Spinal cord (tissue), 10 donors: ENCODE results near the gene MET. TPM values are rescaled to one million over a fixed set of nuclear protein-coding genes. Genes with fewer than 3 reads are reported as not detected.
"Not testable (repeated sequence)": the region's sequence is repeated elsewhere in the genome, so short reads cannot be mapped to it uniquely, and the experiment has no call there.

ENCODE experiments used
- DNase-seq, 6 donors: peaks; one replicate each; pipeline versions ENCODE4 v3.0.0 to v3.0.0-alpha.2; 2013 to 2015; ENCODE audit warnings: low spot score in 6 of 6, low read depth in 4 of 6
- H3K27ac ChIP-seq: one replicate; pipeline ENCODE4 v1.5.1; 2013; ENCODE audit warnings: low read depth, low read length, control low read depth
- H3K27me3 ChIP-seq: one replicate; pipeline ENCODE4 v1.6.1; 2013; ENCODE audit warnings: low read length; ENCODE audit not compliant: control insufficient read depth, insufficient read depth
- H3K36me3 ChIP-seq: one replicate; pipeline ENCODE4 v1.6.1; 2013; ENCODE audit warnings: low read length; ENCODE audit not compliant: control insufficient read depth, insufficient read depth
- H3K4me1 ChIP-seq: one replicate; pipeline ENCODE4 v1.6.1; 2013; ENCODE audit warnings: low read length; ENCODE audit not compliant: control insufficient read depth, insufficient read depth
- H3K4me3 ChIP-seq: one replicate; pipeline ENCODE4 v1.5.1; 2013; ENCODE audit warnings: low read depth, low read length, control low read depth
- H3K9me3 ChIP-seq: one replicate; pipeline ENCODE4 v1.6.1; 2013; ENCODE audit warnings: low read length; ENCODE audit not compliant: control insufficient read depth, insufficient read depth
- WGBS: methylation state at CpG from one replicate; pipeline ENCODE4 v1.1.5; 2013; ENCODE audit warnings: missing lambda C conversion rate; ENCODE audit not compliant: insufficient coverage; 5-methylcytosine and 5-hydroxymethylcytosine counted together
- polyA plus RNA-seq, 2 donors: library from polyadenylated mRNA; unstranded; fragments of 120-200 nt; gene quantifications; one replicate each; pipeline ENCODE4 v1.2.1, GENCODE V29; 2013; ENCODE audit not compliant: insufficient read length in 2 of 2
- total RNA-seq, 2 donors: library from RNA; depleted of rRNA in 1 of 2; stranded (reverse); fragments of 120-200 nt in 1 of 2; fragments of >200 nt in 1 of 2; gene quantifications; one replicate each; pipeline versions ENCODE4 v1.2.3 to v1.2.4, GENCODE V29; 2013 to 2014
- donor health status: healthy.

MET gene
- total and polyA plus RNA-seq, 4 donors, result 2.4 to 27.8 (median 10.0) TPM

GRCh38 chr7:116821647-116822046 is 149.7 kb downstream of the MET start:
- H3K27ac ChIP-seq, H3K36me3 ChIP-seq, H3K4me3 ChIP-seq, H3K9me3 ChIP-seq, H3K27me3 ChIP-seq, H3K4me1 ChIP-seq, DNase-seq: not testable (repeated sequence)
- WGBS, result no CpG with 5 or more reads among the region's 4 CpGs

DNA sequence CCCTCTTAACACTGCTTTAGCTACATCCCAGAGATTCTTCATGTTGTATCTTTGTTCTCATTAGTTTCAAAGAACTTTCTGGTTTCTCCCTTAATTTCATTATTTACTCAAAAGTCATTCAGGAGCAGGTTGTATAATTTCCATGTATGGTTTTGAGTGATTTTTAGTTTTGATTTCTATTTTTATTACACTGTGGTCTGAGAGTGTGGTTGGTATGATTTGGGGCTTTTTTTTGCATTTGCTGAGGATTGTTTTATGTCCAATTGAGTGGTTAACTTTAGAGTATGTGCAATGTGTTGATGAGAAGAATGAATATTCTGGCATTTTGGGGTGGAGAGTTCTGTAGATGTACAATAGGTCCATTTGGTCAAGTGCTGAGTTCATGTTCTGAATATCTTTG is 152.5 kb downstream of the MET start:
- DNase-seq, result no peak
- H3K27me3 ChIP-seq, result no peaks in the 10 kb centered on the region
- peaks cover 3% of the 10 kb centered on the region for H3K9me3 ChIP-seq

DNA sequence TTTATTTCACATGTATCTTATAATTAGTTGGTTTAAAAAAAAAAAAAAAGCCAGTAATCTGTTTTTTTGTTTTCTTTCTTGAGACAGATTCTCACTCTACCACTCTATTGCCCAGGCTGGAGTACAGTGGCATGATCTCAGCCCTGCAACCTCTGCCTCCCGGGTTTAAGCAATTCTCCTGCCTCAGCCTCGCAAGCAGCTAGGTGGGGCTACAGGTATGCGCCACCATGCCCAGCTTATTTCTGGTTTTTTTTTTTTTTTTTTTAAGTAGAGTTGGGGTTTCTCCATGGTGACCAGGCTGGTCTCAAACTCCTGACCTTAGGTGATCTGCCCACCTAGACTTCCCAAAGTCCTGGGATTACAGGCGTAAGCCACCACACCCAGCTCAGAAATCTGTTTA is 156.3 kb downstream of the MET start:
- Histone ChIP-seq H3K4me1 (no peaks in the 10 kb centered on the region), H3K27me3 (no peaks in the 10 kb centered on the region)
- WGBS, result no CpG with 5 or more reads among the region's 4 CpGs

More for the DNA sequence above, 152.5 kb downstream of the MET start:
- Histone ChIP-seq H3K4me3 (no peak overlapping the region), H3K36me3 (no peaks in the 10 kb centered on the region), H3K4me1 (no peaks in the 10 kb centered on the region), H3K27ac (no peak overlapping the region)

GRCh38 chr7:116829041-116829440 is 157.0 kb downstream of the MET start:
- 86% methylated on average over 3 of the region's 3 CpGs for WGBS
- no peak for DNase-seq
- no peaks in the 10 kb centered on the region for H3K36me3 ChIP-seq
- H3K4me3 ChIP-seq, result no peak overlapping the region
- H3K27ac ChIP-seq, result no peak overlapping the region
- H3K9me3 ChIP-seq, result no peaks in the 10 kb centered on the region
- H3K4me1 ChIP-seq, result no peaks in the 10 kb centered on the region
- no peaks in the 10 kb centered on the region for H3K27me3 ChIP-seq

More for the DNA sequence above, 156.3 kb downstream of the MET start:
- no peak overlapping the region for H3K4me3 ChIP-seq
- DNase-seq, result no peak
- H3K9me3 ChIP-seq, result no peaks in the 10 kb centered on the region
- H3K36me3 ChIP-seq, result no peaks in the 10 kb centered on the region
- no peak overlapping the region for H3K27ac ChIP-seq

GRCh38 chr7:116829493-116829892 is 157.5 kb downstream of the MET start:
- Histone ChIP-seq H3K4me3 (no peak overlapping the region), H3K4me1 (no peaks in the 10 kb centered on the region), H3K36me3 (no peaks in the 10 kb centered on the region), H3K9me3 (no peaks in the 10 kb centered on the region), H3K27me3 (no peaks in the 10 kb centered on the region), H3K27ac (no peak overlapping the region)
- no peak for DNase-seq

DNA sequence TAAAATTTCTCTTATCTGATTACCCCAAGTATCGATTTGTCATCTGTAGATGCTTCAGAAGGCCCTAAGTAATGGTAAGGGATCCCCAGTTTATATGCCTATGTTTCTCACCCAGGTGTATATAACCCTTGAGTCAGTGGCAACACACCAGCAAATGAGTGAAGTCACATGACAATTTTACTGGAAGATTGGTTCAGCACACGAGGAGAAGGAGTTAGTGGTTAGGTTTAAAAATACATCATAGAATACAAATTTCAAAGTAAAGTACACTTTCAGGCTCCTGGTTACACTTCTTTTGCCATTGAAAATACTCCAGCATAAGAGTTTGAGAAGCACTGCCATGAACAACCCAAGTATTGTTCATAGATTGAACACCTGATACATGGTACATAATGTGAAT is 160.7 kb downstream of the MET start:
- Histone ChIP-seq H3K27ac (no peak overlapping the region), H3K36me3 (no peaks in the 10 kb centered on the region), H3K4me1 (no peaks in the 10 kb centered on the region), H3K9me3 (no peaks in the 10 kb centered on the region), H3K27me3 (no peaks in the 10 kb centered on the region), H3K4me3 (no peak overlapping the region)
- no CpG with 5 or more reads among the region's 2 CpGs for WGBS
- DNase-seq, result no peak

DNA sequence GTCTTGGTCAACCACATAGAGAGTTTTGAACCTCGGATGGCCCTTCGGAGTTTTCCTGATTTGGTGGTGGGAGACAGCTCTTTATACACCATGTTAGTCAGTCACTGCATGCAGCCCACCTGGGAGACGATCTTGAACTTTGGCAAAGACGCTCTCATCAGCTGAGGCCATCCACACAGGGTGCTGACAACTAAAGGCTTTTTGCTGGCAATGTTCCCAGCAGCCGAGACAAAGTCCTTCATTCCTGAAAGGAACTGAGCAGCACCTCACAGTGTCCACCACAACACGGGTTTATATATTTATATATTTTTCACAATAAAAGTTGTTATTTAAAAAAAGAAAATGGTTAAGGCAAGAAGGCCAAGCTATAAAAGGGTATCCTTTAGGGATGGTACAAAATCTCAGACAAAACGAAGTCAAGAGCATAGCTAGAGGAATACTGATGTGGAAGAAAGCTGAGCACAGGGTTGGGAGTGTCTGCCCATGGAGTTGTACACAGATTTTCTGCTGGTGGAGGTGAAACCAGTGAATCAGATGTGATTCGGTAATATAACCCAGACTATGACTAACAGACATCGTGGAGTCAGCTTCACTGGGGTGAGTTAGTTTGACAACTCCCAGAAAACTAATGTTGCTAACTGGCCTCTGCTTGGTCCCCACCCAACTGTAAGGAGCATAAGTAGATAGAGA is 163.0 kb downstream of the MET start:
- Histone ChIP-seq H3K36me3 (no peaks in the 10 kb centered on the region), H3K4me1 (no peaks in the 10 kb centered on the region), H3K27me3 (no peaks in the 10 kb centered on the region), H3K27ac (no peak overlapping the region), H3K4me3 (no peak overlapping the region), H3K9me3 (no peaks in the 10 kb centered on the region)
- DNase-seq, result peak in 1 of 6 donors; percentile 28
- WGBS, result 67% methylated on average over 7 of the region's 9 CpGs

DNA sequence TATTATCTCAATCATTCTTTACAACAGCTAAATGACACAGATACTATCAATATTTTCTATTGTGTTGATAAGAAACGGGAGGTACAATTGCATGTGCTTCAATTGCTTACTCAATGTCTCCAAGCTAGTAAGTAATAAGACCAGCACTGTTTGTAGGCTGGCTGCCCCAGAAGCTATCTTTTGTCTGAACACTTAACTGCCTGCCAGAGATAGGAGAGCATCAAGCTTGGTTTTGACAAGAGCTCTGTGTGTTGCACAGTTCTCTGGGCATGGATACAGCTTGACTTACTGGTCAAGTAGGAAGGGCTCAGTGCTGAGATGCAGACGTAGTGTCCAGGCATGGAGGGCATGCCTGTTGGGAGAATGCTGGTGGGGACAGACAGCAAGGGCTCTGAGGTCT is 164.1 kb downstream of the MET start:
- H3K27me3 ChIP-seq, result no peaks in the 10 kb centered on the region
- no peaks in the 10 kb centered on the region for H3K9me3 ChIP-seq
- no peaks in the 10 kb centered on the region for H3K4me1 ChIP-seq
- no peak overlapping the region for H3K27ac ChIP-seq
- peak in 1 of 6 donors; percentile 2 for DNase-seq
- H3K4me3 ChIP-seq, result no peak overlapping the region
- H3K36me3 ChIP-seq, result no peaks in the 10 kb centered on the region
- WGBS, result 100% methylated on average over 1 of the region's 2 CpGs

DNA sequence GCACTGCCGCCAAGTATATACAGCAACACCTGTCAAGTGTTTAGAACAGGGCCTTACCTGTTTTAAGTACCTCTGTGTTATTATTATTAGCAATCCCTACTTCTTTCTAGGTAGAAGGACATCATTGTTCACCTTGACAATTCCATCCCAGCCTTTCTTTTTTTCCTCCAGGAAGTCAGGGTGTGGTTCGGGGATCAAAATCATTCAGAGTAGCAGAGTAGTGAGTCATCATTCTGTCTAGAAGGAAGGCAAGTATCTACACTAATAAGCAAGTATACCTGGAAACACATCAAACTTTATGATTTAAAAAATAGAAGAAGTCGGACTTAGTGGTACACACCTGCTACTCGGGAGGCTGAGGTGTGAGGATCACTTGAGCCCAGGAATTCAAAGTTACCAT is 164.9 kb downstream of the MET start:
- H3K4me3 ChIP-seq, result no peak overlapping the region
- 100% methylated on average over 1 of the region's 4 CpGs for WGBS
- no peaks in the 10 kb centered on the region for H3K36me3 ChIP-seq
- H3K4me1 ChIP-seq, result no peaks in the 10 kb centered on the region
- H3K27me3 ChIP-seq, result no peaks in the 10 kb centered on the region
- no peak overlapping the region for H3K27ac ChIP-seq
- no peak for DNase-seq
- no peaks in the 10 kb centered on the region for H3K9me3 ChIP-seq

DNA sequence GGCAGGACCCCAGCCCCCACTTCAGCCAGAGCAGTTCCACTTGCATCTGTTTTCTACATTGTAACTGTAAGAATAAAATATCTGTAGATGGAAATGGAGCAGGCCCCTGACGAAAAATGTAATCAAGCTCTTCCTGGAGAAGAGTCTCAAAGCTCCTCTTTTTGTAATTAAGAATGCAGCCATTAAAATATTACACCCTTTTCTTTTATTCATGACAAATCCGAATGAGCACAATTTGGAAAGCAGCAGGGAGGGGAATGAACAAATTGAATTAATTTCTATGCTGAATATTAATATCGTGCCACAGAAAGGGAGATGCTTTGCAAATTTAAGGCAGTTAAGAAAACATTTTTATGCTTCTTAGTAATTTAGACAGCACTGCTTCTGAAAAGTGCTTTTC is 165.6 kb downstream of the MET start:
- no peaks in the 10 kb centered on the region for H3K27me3 ChIP-seq
- H3K36me3 ChIP-seq, result no peaks in the 10 kb centered on the region
- H3K4me3 ChIP-seq, result no peak overlapping the region
- H3K9me3 ChIP-seq, result no peaks in the 10 kb centered on the region
- WGBS, result no CpG with 5 or more reads among the region's 3 CpGs
- no peak overlapping the region for H3K27ac ChIP-seq
- DNase-seq, result peak in 4 of 6 donors; percentile 3 to 91 (median 22)
- H3K4me1 ChIP-seq, result no peaks in the 10 kb centered on the region
